Brain microvascular endothelial cell (primary cell): ENCODE data around the gene IL1RL1.

Experiments
- DNase-seq: peaks from one replicate; pipeline ENCODE4 v3.0.0-alpha.2; 2020
- H3K27ac ChIP-seq: fragments of 250-450 bp; sonication (Bioruptor Pico); 2 replicates; pipeline ENCODE4 v1.5.1; 2020; ENCODE audit warnings: mild to moderate bottlenecking, moderate library complexity
- H3K27me3 ChIP-seq: fragments of 250-450 bp; sonication (Bioruptor Pico); replicated peaks from 2 replicates; pipeline ENCODE4 v1.5.1; 2020; ENCODE audit warnings: mild to moderate bottlenecking
- H3K36me3 ChIP-seq: fragments of 250-450 bp; sonication (Bioruptor Pico); replicated peaks from 2 replicates; pipeline ENCODE4 v1.5.1; 2020; ENCODE audit warnings: mild to moderate bottlenecking
- H3K4me3 ChIP-seq: 2 replicates; pipeline ENCODE4 v1.5.1; 2011; ENCODE audit warnings: low read depth, mild to moderate bottlenecking, control low read depth, low read length, moderate library complexity
- CTCF ChIP-seq: IDR thresholded peaks from 2 replicates; pipeline ENCODE4 v1.5.1; 2011; ENCODE audit warnings: low read depth, mild to moderate bottlenecking, moderate library complexity, low read length, control low read depth, inconsistent platforms; ENCODE audit errors: missing control alignments
- in situ Hi-C: cut with HindIII; loops from 2 replicates; pipeline ENCODE4 v1.10.0; 2017; ENCODE audit warnings: low sequenced_read_pairs, low pct_ligation_motif_present

The IL1RL1 gene

GRCh38 chr2:102268510-102269199, 42.7 kb upstream of the IL1RL1 start:
- DNase-seq, result no peak
- H3K27ac ChIP-seq, result no peak overlapping the region
- H3K27me3 ChIP-seq, result no peaks in the 10 kb centered on the region
- TF ChIP-seq CTCF, result no peak
- no peaks in the 10 kb centered on the region for H3K36me3 ChIP-seq
- in situ Hi-C loops, result no loop called here
- no peak overlapping the region for H3K4me3 ChIP-seq

- H3K27ac ChIP-seq, result no peak overlapping the region
- in situ Hi-C loops, result no loop called here
These were observed 42.2 kb upstream of the IL1RL1 start for GRCh38 chr2:102269200-102269524.

GRCh38 chr2:102271844-102272243, 39.5 kb upstream of the IL1RL1 start:
- Histone ChIP-seq H3K27me3 (no peaks in the 10 kb centered on the region), H3K36me3 (no peaks in the 10 kb centered on the region), H3K4me3 (no peak overlapping the region), H3K27ac (no peak overlapping the region)
- in situ Hi-C loops, result no loop called here
- no peak for DNase-seq
- TF ChIP-seq CTCF, result peak; percentile 3

More at GRCh38 chr2:102269200-102269524, 42.2 kb upstream of the IL1RL1 start:
- H3K4me3 ChIP-seq, result no peak overlapping the region
- no peaks in the 10 kb centered on the region for H3K27me3 ChIP-seq
- no peak for DNase-seq
- no peaks in the 10 kb centered on the region for H3K36me3 ChIP-seq
- TF ChIP-seq CTCF, result no peak

GRCh38 chr2:102273619-102274211, 37.6 kb upstream of the IL1RL1 start:
- TF ChIP-seq CTCF, result no peak
- no peak overlapping the region for H3K4me3 ChIP-seq
- H3K27ac ChIP-seq, result no peak overlapping the region
- no peaks in the 10 kb centered on the region for H3K36me3 ChIP-seq
- in situ Hi-C loops, result no loop called here
- DNase-seq, result peak; percentile 68
- H3K27me3 ChIP-seq, result no peaks in the 10 kb centered on the region

GRCh38 chr2:102276549-102277201, 34.7 kb upstream of the IL1RL1 start:
- no peak for TF ChIP-seq CTCF
- no peaks in the 10 kb centered on the region for H3K27me3 ChIP-seq
- no peaks in the 10 kb centered on the region for H3K36me3 ChIP-seq
- no peak for DNase-seq
- no peak overlapping the region for H3K4me3 ChIP-seq
- H3K27ac ChIP-seq, result no peak overlapping the region
- in situ Hi-C loops, result no loop called here
